HG03064 (cell line): Measurements from ENCODE around the gene IP6K3.

Experiments used
- ATAC-seq: cut with Tn5 transposase; IDR thresholded peaks from one replicate; pipeline ENCODE4 v1.9.1; 2021; ENCODE audit warnings: low read depth; ENCODE audit not compliant: unreplicated experiment

The IP6K3 gene

GRCh38 chr6:33679761-33680160 lies 66.9 kb downstream of the IP6K3 start:
- no peak for ATAC-seq

DNA sequence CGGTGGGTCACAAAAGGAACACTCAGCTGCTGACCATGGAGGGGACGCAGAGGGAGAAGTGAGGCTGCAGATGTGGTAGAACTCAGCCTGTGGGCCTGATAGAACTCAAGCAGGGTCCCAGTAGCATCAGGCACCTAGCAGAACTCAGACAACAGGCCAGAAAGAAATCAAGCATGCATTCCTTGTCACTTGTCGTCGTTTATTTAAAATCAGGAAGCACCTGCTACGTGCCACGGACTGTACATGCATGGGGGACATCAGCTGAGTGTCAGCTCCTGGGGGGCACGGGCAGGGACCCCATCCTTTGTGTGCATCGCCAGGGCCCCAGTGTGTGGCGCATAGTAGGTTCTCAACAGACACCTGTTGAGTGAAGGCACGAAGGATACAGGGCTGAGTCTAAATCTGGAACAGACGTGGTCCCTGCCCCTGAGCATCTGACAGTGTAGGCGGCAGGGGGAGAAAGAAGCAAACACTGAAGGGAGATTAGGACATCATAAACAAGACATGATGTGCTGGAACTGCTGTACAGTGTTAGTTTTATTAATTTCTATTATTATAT lies 67.7 kb downstream of the IP6K3 start:
- ATAC-seq: no peak

DNA sequence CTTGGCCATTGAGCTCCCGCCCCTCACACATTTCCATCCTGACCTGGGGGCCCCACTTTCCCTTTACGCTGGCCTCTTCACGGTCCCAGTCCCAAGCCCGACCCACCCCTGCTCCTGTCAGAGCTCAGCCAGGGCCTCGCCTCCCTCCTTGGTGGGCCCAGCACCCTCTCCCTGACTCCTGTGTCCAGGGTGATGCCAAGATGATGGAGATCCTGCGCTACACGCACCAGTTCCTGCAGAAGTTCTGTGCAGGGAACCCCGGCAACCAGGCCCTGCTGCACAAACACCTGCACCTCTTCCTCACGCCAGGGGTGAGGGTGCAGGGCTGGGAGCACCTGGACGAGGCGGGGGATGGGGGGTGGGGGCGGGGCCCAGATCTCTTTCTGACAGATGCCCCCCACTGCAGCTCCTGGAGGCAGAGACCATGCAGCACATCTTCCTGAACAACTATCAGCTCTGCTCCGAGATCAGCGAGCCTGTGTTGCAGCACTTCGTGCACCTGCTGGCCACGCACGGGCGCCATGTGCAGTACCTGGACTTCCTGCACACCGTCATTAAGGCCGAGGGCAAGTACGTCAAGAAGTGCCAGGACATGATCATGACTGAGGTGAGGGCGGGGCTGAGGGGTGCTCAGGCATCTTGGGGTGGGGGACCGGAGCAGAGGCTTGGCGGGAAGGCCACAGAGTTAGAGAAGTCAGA lies 68.3 kb downstream of the IP6K3 start:
- no peak for ATAC-seq

DNA sequence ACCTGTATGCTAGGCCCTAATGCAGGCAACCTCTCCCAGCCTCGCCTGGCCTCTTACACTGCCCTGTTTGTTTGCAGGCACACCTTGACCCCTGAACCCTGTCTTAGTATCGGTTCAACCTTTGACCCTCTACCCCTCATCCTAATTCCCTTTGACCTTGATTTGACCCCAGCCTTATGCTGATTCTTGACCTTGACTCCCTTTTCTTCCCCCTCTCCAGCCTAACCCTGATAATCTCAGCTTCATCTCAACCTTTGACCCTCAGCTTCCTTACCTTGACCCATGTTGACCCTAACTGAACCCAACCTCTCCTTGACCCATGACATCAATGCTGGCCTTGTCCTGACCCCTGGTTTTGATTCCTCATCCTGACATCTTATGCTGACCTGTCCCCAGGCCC lies 69.0 kb downstream of the IP6K3 start:
- no peak for ATAC-seq

- ATAC-seq: no peak
These were observed 69.5 kb downstream of the IP6K3 start for GRCh38 chr6:33677143-33677660.

DNA sequence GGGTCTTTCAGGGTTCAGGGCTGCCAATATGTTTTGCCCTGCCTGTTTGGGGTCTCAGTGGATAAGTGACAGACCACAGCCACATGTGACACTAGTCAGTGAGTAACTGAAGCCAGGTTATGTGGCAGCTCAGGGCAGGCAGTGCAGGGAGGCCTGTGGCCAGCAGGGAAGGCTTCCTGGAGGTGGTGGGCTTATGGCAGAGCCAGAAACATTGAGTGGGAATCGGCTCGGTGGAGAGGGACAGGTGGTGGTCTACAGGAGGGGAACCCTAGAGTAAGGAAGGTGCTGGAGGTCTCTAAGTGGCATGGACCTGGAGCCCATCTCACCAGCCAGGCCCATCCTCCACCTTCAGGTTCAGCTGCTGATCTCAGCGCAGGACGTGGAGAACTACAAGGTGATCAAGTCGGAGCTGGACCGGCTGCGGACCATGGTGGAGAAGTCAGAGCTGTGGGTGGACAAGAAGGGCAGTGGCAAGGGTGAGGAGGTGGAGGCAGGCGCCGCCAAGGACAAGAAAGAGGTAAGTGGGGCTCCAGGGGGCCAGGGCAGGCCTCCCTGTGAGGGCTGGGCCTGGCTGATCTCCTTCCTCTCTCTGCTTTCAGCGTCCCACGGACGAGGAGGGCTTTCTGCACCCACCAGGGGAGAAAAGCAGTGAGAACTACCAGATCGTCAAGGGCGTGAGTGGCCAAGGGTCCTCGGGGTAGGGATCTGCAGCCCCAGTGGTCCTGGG lies 70.1 kb downstream of the IP6K3 start:
- ATAC-seq: no peak

- ATAC-seq: no peak
These were observed 70.7 kb downstream of the IP6K3 start for GRCh38 chr6:33675968-33676367.

DNA sequence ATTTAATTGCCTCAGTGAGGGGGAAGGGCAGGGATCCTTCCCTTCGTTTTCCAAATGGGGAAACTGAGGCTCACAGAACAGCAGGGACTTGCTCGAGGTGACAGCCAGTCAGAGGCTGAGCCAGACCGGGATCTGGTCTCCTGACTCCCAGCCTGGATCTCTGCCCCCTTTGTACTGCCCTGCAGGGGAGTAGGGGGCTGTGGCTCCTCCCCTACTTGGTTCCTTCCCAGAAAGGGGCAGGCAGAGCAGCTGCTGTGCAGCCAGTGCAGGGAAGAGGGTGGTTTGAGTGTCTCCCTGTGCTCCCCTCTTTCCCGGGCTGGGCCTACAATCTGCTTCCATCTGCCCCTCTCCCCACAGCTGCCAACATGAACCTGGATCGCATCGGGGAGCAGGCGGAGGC lies 72.9 kb downstream of the IP6K3 start:
- ATAC-seq: no peak

- no peak for ATAC-seq
These were observed 73.9 kb downstream of the IP6K3 start for GRCh38 chr6:33672808-33673207.

DNA sequence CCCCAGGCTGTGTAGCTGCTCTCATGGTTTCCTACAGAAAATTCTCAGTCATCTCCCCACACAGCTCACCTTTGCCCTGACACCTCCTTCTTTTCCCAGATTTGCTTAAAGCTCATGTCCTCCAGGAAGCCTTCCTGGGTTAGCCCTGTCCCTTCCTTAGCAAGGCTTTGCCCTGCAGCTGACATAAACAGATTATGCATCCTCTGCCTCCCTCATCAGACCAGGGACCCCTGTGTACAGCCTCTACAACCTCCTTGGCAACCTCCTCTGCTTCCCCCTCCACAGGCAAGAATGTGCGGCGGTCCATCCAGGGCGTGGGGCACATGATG lies 75.0 kb downstream of the IP6K3 start:
- ATAC-seq: no peak
